IMR-90 (cell line): ENCODE data around the gene INMT.

Experiments used
- CEBPB ChIP-seq: IDR thresholded peaks from 2 replicates; pipeline ENCODE4 v1.6.1; 2012; ENCODE audit warnings: low read depth, low read length, improper control_type of control experiment
- CTCF ChIP-seq: conservative IDR thresholded peaks from 2 replicates; pipeline ENCODE4 v1.5.1; 2012; ENCODE audit warnings: mild to moderate bottlenecking, low read depth, low read length, improper control_type of control experiment
- POLR2A ChIP-seq: IDR thresholded peaks from 2 replicates; pipeline ENCODE4 v1.6.1; 2012; ENCODE audit warnings: mild to moderate bottlenecking, low read depth, low read length
- RFX5 ChIP-seq: IDR thresholded peaks from 2 replicates; pipeline ENCODE4 v1.8.0; 2012; ENCODE audit warnings: low read depth, mild to moderate bottlenecking, low read length, moderate library complexity
- USF2 ChIP-seq: fragments of 150-350 bp; IDR thresholded peaks from 2 replicates; pipeline ENCODE4 v1.6.1; 2017; ENCODE audit warnings: mild to moderate bottlenecking, antibody characterized with exemption, low read length, low read depth

- no peak for TF ChIP-seq CTCF
- TF ChIP-seq CEBPB, result no peak
- no peak for TF ChIP-seq USF2
- no peak for TF ChIP-seq POLR2A
- no peak for TF ChIP-seq RFX5
These were observed 35.6 kb downstream of the INMT start for GRCh38 chr7:30787486-30787885.
